OCI-LY3 (cell line): Measurements from ENCODE around the gene IRF2.

Experiments
- CTCF ChIP-seq: fragments of 200-600, 300-600 bp; sonication (generic); IDR thresholded peaks from 2 replicates; pipeline ENCODE4 v1.5.1; 2014; ENCODE audit warnings: antibody characterized with exemption, low read length, low read depth
- EZH2phosphoT487 ChIP-seq: fragments of 200-600 bp; shearing (Covaris generic); IDR thresholded peaks from 2 replicates; pipeline ENCODE4 v1.6.1; 2018; ENCODE audit warnings: antibody characterized with exemption, mixed run types, low read depth

GRCh38 chr4:184437565-184438265, 36.6 kb downstream of the IRF2 start:
- TF ChIP-seq CTCF, result no peak; the same call in 1 of the 2 replicates
- no peak for TF ChIP-seq EZH2phosphoT487
